Measurements from ENCODE around the gene MAMDC4.
"Not testable (repeated sequence)": the region's sequence is repeated elsewhere in the genome, so short reads cannot be mapped to it uniquely, and the experiment has no call there.

MAMDC4 gene

GRCh38 chr9:136838314-136839228, 13.6 kb upstream of the MAMDC4 start:
- no peak for DNase-seq (ENCODE audit: low read depth in 2 of 2)

DNA sequence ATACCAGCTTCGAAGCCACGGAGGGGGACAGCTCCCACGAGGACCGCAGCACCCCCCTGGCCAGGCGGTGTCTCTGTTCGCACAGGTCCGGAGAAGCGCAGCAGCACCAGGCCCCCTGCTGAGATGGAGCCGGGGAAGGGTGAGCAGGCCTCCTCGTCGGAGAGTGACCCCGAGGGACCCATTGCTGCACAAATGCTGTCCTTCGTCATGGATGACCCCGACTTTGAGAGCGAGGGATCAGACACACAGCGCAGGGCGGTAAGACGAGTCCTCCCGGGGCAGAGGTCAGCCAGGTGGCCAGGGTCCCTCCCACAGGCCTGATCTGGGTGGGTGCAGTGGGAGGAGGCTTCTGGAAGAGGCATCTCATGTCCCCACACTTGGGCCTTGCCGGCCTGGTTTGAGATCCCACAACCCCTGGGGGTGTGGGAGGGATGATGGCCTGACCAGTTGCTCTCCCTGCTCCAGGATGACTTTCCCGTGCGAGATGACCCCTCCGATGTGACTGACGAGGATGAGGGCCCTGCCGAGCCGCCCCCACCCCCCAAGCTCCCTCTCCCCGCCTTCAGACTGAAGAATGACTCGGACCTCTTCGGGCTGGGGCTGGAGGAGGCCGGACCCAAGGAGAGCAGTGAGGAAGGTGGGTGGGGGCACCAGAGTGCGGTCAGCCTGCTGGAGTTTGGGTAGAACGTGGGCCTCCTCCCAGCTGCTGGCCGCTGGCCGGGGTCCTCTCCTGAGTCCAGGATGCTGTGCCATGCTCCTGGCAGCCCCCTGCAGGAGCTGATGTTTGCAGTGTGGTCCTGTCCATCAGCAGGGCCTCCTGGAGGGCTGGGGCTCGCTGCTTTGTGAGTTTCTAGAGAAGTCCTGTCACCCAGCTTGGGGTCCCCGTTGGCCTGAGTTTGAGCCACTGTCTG, 12.7 kb upstream of the MAMDC4 start:
- DNase-seq (ENCODE audit: low read depth in 2 of 2), result no peak

DNA sequence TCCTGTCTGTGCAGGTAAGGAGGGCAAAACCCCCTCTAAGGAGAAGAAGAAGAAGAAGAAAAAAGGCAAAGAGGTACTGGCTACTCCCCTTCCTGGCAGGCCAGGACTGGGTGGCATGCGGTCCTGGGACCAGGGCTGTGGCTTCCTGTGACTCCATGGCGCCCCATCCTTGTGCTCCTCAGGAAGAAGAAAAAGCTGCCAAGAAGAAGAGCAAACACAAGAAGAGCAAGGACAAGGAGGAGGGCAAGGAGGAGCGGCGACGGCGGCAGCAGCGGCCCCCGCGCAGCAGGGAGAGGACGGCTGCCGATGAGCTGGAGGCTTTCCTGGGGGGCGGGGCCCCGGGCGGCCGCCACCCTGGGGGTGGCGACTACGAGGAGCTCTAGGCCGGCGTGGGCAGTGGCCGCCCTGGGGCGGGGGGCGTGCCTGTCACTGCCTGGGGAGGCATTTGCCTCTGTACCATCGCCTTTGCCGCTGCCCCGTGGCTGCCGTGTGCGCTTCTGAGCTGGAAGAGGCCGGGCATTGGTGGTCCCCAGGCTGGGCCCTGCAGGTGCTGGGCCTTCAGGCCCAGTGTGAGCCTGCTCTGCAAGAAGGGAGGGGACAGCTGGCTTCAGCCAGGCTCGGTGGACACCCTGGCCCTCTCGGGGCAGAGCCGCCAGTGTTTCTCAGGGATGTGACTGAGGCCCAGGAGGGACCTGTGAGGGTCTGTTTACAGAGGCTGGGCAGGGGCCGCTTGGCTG, 11.8 kb upstream of the MAMDC4 start:
- no peak for DNase-seq (ENCODE audit: low read depth in 2 of 2)

GRCh38 chr9:136840877-136841645, 11.1 kb upstream of the MAMDC4 start:
- DNase-seq (ENCODE audit: low read depth in 2 of 2), result no peak

DNA sequence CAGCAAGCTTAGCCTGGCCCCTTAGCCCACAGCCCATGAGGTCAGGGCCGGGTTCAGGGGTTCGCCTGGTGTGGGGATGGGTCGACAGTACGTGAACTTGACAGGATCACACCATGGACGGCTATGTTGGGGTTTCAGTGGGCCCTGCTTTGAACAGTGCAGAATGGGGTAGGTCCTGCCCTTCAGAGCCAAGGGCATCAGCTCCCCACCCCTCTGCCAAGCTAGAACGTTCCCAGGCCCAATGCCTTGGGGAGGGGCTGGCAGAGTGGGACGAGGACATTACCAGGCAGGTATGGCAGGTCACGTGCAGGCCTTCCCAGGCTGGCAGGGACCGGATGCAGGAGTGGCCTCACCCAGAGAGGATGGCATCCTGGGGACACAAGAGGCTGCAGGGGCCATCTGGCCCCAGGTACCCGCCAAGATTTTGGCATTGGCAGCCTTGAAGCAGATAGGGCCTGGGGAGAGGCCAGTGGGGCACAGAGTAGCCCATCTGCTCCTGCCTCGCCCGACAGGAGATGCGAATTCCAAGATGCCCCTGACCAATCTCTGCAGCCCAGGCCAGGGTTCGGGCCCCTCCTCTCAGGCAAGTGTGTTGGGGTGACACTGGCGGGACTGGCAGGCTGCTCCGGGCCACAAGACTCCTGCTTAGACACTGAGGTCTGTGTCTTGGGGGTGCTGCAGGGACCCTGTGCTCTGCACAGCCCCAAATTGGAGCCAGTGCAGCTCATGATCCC, 10.3 kb upstream of the MAMDC4 start:
- not testable (repeated sequence) for DNase-seq (ENCODE audit: low read depth in 2 of 2)

- DNase-seq (ENCODE audit: low read depth in 2 of 2), result peak; percentile 73 to 78
These were observed 9.7 kb upstream of the MAMDC4 start, which contains the start of gene AJM1 for GRCh38 chr9:136842380-136842948. TSS of gene AJM1 (plus strand) at chr9:136842478. CDS start at chr9:136844415, 1,937 bp downstream.

GRCh38 chr9:136843159-136843800, 8.9 kb upstream of the MAMDC4 start:
- not testable (repeated sequence) for DNase-seq (ENCODE audit: low read depth in 2 of 2)

- DNase-seq (ENCODE audit: low read depth in 2 of 2), result peak; percentile 53 to 62
These were observed 8.1 kb upstream of the MAMDC4 start for GRCh38 chr9:136843801-136844740.

- DNase-seq (ENCODE audit: low read depth in 2 of 2), result no peak
These were observed 7.2 kb upstream of the MAMDC4 start for GRCh38 chr9:136844761-136845464.

- no peak for DNase-seq (ENCODE audit: low read depth in 2 of 2)
These were observed 6.5 kb upstream of the MAMDC4 start for GRCh38 chr9:136845465-136846260.

DNA sequence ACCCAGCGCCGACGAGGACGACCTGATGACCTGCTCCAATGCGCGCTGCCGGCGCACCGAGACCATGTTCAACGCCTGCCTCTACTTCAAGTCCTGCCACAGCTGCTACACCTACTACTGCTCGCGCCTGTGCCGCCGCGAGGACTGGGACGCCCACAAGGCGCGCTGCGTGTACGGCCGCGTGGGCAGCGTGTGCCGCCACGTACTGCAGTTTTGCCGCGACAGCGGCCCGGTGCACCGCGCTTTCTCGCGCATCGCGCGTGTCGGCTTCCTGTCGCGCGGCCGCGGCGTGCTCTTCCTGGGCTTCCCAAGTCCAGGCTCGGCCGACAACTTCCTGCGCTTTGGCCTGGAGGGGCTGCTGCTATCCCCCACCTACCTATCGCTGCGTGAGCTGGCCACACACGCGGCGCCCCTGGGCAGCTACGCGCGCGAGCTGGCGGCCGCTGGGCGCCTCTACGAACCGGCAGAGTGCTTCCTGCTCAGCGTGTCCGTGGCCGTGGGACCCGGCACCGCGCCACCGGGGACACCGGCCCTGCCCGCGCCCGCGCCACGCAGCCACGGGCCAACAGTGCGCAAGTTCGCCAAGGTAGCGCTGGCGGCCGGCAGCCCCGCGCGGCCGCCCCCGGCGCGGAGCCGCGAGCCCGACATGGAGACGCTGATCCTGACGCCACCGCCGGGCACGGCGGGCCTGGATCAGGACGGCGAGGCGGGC, 5.6 kb upstream of the MAMDC4 start:
- DNase-seq (ENCODE audit: low read depth in 2 of 2), result no peak

DNA sequence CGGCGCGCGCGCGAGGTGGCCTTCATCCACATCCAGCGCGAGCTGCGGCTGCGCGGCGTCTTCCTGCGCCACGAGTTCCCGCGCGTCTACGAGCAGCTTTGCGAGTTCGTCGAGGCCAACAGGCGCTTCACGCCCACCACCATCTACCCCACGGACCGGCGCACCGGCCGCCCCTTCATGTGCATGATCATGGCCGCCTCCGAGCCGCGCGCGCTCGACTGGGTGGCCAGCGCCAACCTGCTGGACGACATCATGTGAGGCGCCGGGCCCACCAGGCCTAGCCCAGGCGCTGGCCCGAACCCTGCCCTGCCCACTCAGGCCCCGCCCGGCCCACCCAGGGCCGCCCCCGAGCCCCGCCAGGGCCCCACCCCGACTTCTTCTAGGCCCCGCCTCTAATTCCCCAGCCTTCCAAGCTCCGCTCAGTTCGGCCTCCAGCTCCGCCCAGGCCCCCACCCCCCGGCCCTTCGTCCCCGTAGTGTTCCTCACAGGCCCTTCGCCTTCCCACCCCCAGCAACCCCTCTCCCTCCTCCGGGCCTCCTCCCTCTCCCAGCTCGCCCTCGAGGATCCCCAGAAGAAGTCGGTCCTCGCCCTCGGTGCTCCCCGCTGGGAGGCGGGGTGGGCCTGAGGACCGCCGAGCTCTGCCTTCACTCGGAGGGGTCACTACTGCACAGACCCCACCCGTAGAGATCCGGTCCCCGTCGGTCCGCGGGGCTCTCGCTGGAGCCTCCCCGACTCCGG, 4.9 kb upstream of the MAMDC4 start:
- DNase-seq (ENCODE audit: low read depth in 2 of 2), result no peak

GRCh38 chr9:136847826-136848392, 4.2 kb upstream of the MAMDC4 start:
- DNase-seq (ENCODE audit: low read depth in 2 of 2), result peak; percentile 80 to 87

- DNase-seq (ENCODE audit: low read depth in 2 of 2), result no peak
These were observed 3.6 kb upstream of the MAMDC4 start for GRCh38 chr9:136848393-136849037.

All from stimulated activated CD4-positive, alpha-beta T cell treated with anti-CD3 and anti-CD28 coated beads, Interleukin-4, amount 100 ng/mL, for 48 hours (primary cell).